NCI-H2196 treated with DMSO at 0.1 percent for 48 hours (cell line): ENCODE data around the gene FN3K.
"Not testable (repeated sequence)": the region's sequence is repeated elsewhere in the genome, so short reads cannot be mapped to it uniquely, and the experiment has no call there.

ENCODE experiments used
- DNase-seq: peaks from one replicate; lab custom pipeline; 2025; ENCODE audit not compliant: unreplicated experiment; lab: John Stamatoyannopoulos, UW

FN3K gene

DNA sequence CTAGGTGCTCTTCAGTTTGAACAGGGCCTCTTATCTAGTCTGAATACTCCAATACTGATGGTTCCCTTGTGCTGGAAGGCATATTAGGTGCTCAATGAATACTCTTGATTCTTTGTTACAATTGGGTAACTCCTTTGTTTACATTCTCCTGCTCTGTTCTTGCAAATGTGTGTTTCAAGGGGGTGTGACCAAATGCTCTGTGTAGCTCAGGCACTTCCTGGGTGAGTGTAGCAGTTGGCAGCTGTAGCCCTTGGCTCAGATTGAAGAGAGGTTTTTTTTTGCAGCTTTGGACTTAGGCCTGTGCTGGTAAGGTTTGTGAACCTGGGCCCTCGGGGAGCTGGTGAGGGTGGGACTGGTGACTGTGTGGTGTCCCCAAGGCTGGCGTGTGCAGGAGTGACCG is 36.6 kb downstream of the FN3K start:
- DNase-seq = peak; percentile 59

GRCh38 chr17:82774456-82774855 is 39.0 kb downstream of the FN3K start:
- DNase-seq = not testable (repeated sequence)

DNA sequence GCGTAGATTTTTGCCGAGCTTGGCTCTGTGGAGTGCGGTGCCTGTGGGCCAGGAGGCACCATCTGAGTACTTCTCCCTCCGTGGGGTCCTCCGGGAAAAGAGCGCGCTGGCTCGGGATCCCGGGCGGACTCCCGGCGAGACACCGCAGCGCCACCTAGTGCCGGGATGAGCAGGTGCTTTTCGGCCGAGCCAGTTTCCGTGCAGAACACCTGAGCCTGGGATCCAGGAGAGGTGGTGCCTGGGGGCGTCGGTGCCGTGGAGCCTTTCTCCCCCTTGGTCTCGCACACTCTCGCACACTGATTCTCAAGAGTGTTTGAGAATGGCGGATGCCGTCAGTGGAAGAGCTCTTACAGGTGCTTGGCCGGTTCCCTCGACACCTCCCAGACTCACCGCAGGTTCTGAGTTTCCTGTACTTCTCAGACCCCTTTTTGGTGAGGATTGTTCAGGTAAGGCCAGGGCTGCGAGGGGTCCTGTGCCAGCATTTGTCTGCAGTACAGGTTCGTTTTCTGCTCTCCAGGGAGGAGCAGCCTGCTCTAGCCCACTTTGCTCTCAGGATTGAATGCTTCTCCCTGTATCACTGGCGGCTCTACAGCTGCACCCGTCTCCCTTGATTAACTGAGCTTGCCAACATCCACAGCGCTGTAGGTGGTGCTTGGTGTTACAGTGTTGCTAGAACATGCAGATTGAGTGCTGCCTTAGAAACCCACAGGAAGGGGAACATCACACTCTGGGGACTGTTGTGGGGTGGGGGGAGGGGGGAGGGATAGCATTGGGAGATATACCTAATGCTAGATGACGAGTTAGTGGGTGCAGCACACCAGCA is 39.8 kb downstream of the FN3K start:
- peak; percentile 47 for DNase-seq

DNA sequence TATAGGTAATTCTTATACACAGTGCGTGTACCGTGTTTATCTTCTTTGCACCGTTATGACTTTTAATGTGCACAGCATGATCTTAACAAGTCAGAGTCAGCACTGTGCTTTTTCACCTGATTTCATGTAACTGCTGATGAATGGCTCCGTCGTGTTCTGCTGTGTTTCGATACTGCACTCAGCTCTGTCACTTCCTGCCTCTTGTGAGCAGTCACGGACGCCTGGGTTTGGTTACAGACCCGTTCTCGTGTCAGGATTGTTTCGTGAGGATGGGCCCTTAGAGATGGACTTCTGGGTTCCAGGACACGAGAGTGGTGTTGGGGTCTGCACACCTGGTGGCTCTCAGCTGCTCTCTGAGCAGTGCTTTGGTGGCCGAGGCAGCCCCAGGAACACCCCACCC is 41.0 kb downstream of the FN3K start:
- DNase-seq = no peak

DNA sequence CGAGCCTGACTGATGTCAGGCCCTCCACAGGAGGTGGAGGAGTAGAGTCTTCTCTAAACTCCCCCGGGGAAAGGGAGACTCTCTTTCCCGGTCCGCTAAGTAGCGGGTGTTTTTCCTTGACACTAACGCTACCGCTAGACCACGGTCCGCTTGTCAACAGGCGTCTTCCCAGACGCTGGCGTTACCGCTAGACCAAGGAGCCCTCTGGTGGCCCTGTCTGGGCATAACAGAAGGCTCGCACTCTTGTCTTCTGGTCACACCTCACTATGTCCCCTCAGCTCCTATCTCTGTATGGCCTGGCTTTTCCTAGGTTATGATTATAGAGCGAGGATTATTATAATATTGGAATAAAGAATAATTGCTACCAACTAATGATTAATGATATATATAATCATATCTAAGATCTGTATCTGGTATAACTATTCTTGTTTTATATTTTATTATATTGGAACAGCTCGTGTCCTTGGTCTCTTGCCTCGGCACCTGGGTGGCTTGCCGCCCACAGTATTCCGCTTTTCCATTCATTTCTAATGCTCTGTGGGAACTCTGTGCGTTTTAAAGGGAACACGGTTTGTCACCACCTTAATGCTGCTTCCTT is 42.5 kb downstream of the FN3K start:
- DNase-seq = not testable (repeated sequence)

DNA sequence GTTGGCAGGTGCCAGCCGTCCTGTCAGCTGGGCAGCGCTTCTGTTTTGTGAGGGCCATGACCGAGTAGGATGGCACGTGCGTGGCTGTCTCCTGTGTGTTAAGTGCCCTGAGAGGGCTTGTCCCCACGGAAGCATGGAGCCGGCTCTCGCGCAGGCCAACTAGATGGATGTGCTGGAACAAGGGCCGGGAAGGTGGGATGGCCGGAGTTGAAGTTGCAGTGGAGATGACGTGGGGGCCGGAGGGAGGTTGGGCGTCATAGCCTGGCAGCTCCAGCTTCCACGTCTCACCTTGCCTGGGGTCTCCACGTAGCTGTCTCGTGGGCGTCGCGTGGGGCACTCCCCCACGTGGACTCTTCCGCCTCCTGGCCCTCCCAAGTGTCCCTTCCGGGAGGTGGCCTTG is 44.1 kb downstream of the FN3K start:
- no peak for DNase-seq

DNA sequence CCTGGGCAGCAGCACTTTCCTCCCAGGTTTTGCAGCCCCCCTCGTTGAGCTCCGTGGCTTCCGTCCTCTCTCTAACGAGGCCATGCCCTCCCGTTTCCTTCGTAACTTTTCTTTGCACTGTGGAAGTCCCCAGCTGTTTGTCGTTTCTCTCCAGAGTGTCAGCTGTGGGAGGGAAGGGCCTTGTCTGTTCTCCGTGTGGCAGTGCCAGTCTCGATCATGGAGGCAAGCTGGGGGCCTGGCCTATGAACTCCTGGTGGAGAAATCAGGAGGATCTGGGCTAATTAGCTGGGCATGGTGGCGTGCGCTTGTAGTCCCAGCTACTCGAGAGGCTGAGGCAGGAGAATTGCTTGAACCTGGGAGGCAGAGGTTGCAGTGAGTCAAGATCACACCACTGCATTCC is 44.8 kb downstream of the FN3K start:
- DNase-seq = no peak

DNA sequence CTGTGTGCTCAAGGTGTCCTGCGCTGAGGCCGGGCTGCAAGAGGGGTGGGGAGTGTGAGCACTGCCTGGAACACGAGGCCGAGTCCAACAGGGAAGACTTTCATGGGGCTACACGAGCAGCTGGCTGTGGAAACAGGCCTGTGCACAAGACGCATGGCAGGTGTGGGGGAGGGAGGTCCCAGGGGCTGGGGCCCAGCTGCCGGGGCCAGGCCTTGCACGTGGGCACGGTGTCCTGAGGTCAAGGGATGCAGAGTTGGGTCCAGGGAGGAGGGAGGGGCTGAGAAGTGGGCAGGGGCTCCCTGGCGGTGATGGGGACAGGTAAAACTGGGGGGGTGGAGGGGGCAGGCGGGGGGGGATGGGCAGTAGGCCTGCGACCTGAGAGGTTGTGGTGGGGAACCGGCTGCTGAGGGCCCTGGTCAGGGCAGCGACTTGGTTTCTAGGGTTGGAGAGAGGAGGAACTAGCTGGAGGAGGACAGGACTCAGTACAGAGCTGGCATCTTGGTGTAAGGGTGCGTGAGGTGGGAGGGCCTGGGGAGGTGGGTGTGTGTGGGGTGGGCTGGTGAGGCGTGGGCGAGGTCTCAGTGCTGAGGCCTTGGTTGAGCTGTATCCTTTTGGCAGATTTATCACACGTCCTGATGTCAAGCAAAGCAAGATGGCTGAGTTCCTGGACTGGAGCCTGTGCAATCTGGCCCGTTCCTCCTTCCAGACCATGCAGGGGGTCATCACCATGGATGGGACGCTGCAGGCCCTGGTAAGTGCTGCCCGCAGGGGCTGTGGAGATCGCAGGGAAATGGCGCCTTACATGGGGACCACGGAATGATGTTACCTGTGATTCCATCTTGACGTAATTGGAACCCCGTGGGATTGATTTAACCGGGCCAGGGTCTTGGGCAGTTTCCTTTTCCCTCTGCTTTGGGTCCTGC is 45.8 kb downstream of the FN3K start:
- no peak for DNase-seq

DNA sequence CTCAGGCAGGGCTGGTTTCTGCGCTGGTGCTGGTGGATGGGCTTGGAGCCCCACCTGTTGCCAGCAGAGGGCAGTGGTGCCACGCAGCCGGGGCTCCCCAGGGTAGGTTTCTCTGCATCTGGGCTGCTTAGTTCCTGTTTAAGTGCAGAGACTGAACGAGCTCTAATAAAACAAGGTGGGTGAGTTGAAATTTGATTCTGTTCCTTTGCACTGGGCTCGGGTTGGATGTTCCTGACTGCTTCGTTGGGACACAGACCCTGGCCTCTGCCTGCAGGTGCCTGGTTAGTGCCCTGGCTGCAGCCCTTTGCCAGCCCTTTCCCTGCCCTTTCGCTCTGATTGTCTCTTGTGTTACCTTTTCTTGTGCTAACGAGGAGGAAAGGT is 46.5 kb downstream of the FN3K start:
- DNase-seq = peak; percentile 90

- no peak for DNase-seq
These were observed 47.3 kb downstream of the FN3K start for GRCh38 chr17:82782657-82783207.

DNA sequence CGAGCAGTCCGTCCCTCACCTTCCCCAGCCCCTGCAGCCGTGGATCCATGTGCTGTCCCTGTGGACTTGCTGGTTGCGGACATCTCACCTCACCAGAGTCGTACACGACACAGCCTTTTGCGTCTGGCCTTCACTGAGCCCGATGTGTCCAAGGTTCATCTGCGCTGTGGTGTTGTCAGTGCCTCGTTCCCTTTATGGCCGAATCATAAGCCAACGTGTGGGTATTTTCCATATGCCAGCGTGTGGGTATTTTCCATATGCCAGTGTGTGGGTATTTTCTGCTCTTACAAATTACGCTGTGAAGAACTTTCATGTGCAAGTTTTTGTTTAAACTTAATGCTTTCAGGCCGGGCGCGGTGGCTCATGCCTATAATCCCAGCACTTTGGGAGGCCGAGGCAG is 48.1 kb downstream of the FN3K start:
- DNase-seq = no peak

DNA sequence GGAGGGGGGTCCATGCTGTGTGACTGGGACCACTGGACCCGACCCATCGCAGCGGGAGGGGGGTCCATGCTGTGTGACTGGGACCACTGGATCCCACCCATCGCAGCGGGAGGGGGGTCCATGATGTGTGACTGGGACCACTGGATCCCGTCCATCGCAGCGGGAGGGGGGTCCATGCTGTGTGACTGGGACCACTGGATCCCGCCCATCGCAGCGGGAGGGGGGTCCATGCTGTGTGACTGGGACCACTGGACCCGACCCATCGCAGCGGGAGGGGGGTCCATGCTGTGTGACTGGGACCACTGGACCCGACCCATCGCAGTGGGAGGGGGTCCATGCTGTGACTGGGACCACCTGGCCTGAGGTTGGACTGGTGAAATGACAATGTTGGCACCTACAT is 50.2 kb downstream of the FN3K start:
- DNase-seq = not testable (repeated sequence)

- DNase-seq = no peak
These were observed 51.0 kb downstream of the FN3K start for GRCh38 chr17:82786427-82786826.

DNA sequence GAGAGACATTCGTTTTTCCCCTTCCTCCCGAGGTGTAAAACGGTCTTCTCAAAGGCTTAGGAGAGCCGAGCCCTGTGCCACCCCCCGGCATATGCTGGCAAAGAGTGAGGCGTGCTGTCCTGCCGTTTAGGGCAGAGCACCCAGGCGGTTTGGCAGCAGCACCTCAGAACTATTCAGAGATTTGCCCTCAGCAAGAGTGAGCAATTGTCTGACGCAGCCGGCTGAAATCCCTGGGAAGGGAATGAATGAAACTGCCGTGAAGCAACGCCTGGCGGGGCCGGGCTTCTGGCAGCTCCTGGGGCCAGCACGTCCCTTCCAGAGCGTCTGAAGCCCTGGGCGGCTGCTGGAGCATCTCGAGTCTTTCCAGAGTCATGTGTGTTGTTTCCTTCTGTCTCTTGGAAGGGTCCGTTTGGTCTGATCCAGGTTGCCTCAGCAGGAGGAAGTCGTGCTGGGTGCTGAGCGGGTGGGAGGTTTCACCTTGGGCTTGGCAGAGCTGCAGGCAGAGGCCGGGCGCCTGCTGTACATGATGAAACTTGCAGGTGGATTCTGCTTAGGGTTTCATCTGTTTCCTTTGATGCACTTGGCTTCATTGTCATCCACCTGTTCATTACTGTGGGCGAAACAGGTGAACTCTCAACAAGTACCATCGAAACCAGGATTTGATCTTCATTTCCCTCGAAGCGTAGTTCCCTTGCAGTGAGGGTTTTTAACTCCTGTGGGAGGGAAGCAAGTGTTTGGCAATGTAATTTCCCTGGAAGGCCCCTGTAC is 51.9 kb downstream of the FN3K start:
- peak; percentile 94 for DNase-seq

GRCh38 chr17:82788206-82789001 is 53.0 kb downstream of the FN3K start:
- no peak for DNase-seq

GRCh38 chr17:82789051-82789592 is 53.7 kb downstream of the FN3K start:
- no peak for DNase-seq

DNA sequence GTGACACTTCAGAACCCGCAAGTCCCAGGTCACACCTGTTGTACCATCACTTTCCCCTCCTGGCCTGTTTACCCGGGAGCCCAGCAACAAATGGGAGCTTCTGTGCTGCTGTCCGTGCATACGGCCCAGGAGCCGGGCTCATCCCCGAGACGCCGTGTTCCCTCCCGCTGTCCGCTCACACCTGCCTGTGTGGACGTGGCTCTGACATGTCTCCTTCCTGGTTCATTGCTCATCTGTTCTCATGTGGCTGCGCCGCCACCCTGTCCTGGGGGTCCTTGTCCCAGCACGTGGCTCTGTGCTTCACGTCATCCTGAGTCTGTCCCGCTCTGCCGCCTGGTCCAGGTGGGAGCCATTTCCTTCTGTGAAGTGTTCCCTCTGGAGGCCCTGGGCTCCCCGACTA is 54.4 kb downstream of the FN3K start:
- no peak for DNase-seq

- no peak for DNase-seq
These were observed 55.0 kb downstream of the FN3K start for GRCh38 chr17:82790391-82790790.

GRCh38 chr17:82791532-82791931 is 56.1 kb downstream of the FN3K start:
- no peak for DNase-seq
